HepG2 (cell line): ENCODE data around the gene STON1. TPM values are rescaled to one million over a fixed set of nuclear protein-coding genes. Genes with fewer than 3 reads are reported as not detected.

Experiments
- CEBPG ChIP-seq: IDR thresholded peaks from 2 replicates; pipeline ENCODE4 v1.6.1; 2016
- DPF2 ChIP-seq: sonication (generic); formaldehyde crosslinking; IDR thresholded peaks from 2 replicates; pipeline ENCODE4 v1.4.0; 2020; ENCODE audit warnings: mild to moderate bottlenecking, low read depth, missing genetic modification reagents, borderline replicate concordance
- IRF2 ChIP-seq: IDR thresholded peaks from 2 replicates; pipeline ENCODE4 v1.6.1; 2018; ENCODE audit warnings: missing genetic modification reagents, missing compliant biosample characterization
- KLF13 ChIP-seq: sonication (generic); formaldehyde crosslinking; IDR thresholded peaks from 2 replicates; pipeline ENCODE4 v1.4.0; 2020; ENCODE audit warnings: mild to moderate bottlenecking, missing genetic modification reagents
- SIN3B ChIP-seq: fragments of 150-350 bp; IDR thresholded peaks from 2 replicates; pipeline ENCODE4 v1.6.1; 2014; ENCODE audit warnings: low read length
- SMAD9 ChIP-seq: sonication (generic); formaldehyde crosslinking; IDR thresholded peaks from 2 replicates; pipeline ENCODE4 v1.5.1; 2020; ENCODE audit warnings: mild to moderate bottlenecking, missing genetic modification reagents
- SOX13 ChIP-seq, 3 experiments: fragments of 450-650 bp in 1 of 3; sonication (generic) in 1 of 3; formaldehyde crosslinking in 1 of 3; IDR thresholded peaks in 2 of 3; conservative IDR thresholded peaks in 1 of 3; 2 replicates each; pipeline versions ENCODE4 v1.5.0 to v1.6.1; 2016 to 2020; ENCODE audit warnings: antibody characterized with exemption in 1 of 3, mild to moderate bottlenecking in 1 of 3, missing compliant biosample characterization in 1 of 3, missing genetic modification reagents in 1 of 3, moderate library complexity in 1 of 3
- polyA plus RNA-seq, 8 experiments: library from polyadenylated mRNA; depleted of rRNA in 3 of 8; stranded (reverse) in 7 of 8; unstranded in 1 of 8; fragments of >200 nt; fragmentation: Illumina TruSeq in 4 of 8; extraction: Trizol in 4 of 8; gene quantifications; 2 replicates each; pipeline versions ENCODE4 v1.2.1 to v1.2.3, GENCODE V29; 2011 to 2016; ENCODE audit warnings: low read depth in 4 of 8, missing spikeins in 1 of 8, mixed read lengths in 1 of 8; ENCODE audit not compliant: insufficient read depth in 1 of 8
- total RNA-seq, 5 experiments: library from RNA; depleted of rRNA; stranded (reverse); fragments of >200 nt; fragmentation: Illumina TruSeq; extraction: Trizol; gene quantifications; 2 replicates each; pipeline ENCODE4 v1.2.3, GENCODE V29; 2016; ENCODE audit warnings: low read depth in 1 of 5
- TF ChIP-seq, protein P1 (sequence below): sonication (generic); formaldehyde crosslinking; IDR thresholded peaks from 2 replicates; pipeline ENCODE4 v1.4.0; 2020; ENCODE audit warnings: missing genetic modification reagents
- TF ChIP-seq, protein P2 (sequence below): sonication (generic); formaldehyde crosslinking; IDR thresholded peaks from 2 replicates; pipeline ENCODE4 v1.5.0; 2020; ENCODE audit warnings: mild to moderate bottlenecking, missing genetic modification reagents, borderline replicate concordance

The STON1 gene
- total and polyA plus RNA-seq, 2 of the 13 experiments (the other 11 are each of a cell fraction or from before 2014, with no cell fraction given) = 0.09 to 0.28 TPM

DNA sequence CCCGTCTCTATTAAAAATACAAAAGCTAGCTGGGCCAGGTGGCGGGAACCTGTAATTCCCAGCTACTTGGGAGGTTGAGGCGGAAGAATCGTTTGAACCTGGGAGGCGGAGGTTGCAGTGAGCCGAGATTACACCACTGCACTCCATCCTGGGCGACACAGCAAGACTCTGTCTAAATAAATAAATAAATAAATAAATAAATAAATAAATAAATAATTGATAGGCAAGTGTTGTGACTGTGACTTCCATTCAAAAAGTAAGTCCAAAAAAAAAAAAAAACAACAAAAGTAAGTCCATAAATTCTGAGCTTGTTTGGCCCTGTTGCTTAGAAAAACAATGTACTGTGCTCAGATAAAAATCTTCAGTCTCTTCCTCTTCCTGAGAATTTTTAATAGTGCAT is 2.2 kb downstream of the STON1 start (continued):
- TF ChIP-seq, protein P1, sequence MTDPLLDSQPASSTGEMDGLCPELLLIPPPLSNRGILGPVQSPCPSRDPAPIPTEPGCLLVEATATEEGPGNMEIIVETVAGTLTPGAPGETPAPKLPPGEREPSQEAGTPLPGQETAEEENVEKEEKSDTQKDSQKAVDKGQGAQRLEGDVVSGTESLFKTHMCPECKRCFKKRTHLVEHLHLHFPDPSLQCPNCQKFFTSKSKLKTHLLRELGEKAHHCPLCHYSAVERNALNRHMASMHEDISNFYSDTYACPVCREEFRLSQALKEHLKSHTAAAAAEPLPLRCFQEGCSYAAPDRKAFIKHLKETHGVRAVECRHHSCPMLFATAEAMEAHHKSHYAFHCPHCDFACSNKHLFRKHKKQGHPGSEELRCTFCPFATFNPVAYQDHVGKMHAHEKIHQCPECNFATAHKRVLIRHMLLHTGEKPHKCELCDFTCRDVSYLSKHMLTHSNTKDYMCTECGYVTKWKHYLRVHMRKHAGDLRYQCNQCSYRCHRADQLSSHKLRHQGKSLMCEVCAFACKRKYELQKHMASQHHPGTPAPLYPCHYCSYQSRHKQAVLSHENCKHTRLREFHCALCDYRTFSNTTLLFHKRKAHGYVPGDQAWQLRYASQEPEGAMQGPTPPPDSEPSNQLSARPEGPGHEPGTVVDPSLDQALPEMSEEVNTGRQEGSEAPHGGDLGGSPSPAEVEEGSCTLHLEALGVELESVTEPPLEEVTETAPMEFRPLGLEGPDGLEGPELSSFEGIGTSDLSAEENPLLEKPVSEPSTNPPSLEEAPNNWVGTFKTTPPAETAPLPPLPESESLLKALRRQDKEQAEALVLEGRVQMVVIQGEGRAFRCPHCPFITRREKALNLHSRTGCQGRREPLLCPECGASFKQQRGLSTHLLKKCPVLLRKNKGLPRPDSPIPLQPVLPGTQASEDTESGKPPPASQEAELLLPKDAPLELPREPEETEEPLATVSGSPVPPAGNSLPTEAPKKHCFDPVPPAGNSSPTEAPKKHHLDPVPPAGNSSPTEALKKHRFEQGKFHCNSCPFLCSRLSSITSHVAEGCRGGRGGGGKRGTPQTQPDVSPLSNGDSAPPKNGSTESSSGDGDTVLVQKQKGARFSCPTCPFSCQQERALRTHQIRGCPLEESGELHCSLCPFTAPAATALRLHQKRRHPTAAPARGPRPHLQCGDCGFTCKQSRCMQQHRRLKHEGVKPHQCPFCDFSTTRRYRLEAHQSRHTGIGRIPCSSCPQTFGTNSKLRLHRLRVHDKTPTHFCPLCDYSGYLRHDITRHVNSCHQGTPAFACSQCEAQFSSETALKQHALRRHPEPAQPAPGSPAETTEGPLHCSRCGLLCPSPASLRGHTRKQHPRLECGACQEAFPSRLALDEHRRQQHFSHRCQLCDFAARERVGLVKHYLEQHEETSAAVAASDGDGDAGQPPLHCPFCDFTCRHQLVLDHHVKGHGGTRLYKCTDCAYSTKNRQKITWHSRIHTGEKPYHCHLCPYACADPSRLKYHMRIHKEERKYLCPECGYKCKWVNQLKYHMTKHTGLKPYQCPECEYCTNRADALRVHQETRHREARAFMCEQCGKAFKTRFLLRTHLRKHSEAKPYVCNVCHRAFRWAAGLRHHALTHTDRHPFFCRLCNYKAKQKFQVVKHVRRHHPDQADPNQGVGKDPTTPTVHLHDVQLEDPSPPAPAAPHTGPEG = no peak
- TF ChIP-seq SMAD9 (CRISPR knock-in tag) = no peak
- TF ChIP-seq CEBPG = no peak
- no peak for TF ChIP-seq SIN3B
- TF ChIP-seq, protein P2, sequence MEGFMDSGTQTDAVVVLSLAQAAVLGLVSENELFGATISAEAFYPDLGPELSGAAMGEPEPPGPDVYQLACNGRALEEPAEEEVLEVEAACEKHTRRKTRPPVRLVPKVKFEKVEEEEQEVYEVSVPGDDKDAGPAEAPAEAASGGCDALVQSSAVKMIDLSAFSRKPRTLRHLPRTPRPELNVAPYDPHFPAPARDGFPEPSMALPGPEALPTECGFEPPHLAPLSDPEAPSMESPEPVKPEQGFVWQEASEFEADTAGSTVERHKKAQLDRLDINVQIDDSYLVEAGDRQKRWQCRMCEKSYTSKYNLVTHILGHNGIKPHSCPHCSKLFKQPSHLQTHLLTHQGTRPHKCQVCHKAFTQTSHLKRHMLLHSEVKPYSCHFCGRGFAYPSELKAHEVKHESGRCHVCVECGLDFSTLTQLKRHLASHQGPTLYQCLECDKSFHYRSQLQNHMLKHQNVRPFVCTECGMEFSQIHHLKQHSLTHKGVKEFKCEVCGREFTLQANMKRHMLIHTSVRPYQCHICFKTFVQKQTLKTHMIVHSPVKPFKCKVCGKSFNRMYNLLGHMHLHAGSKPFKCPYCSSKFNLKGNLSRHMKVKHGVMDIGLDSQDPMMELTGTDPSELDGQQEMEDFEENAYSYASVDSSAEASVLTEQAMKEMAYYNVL (CRISPR knock-in tag) = no peak
- TF ChIP-seq SOX13 (IDR thresholded peaks at IDR 0.05) = no peak
- no peak for TF ChIP-seq SOX13 (CRISPR knock-in tag; conservative IDR thresholded peaks at IDR 0.05 in 1 of 2, IDR thresholded peaks at IDR 0.05 in 1 of 2)
- TF ChIP-seq IRF2 (CRISPR knock-in tag) = no peak
- TF ChIP-seq DPF2 = no peak
- TF ChIP-seq KLF13 (CRISPR knock-in tag) = no peak
- TF ChIP-seq, all 625 proteins: peak for 0
